K562 (cell line): ENCODE measurements around the gene CUX1. TPM values are rescaled to one million over a fixed set of nuclear protein-coding genes. Genes with fewer than 3 reads are reported as not detected.

Source experiments
- CEBPB ChIP-seq: fragments of 450-650 bp; IDR thresholded peaks from 2 replicates; pipeline ENCODE4 v1.6.1; 2016; ENCODE audit warnings: missing genetic modification characterization, missing compliant biosample characterization
- CEBPG ChIP-seq, 3 experiments: fragments of 200-800 bp in 1 of 3; sonication (Bioruptor generic) in 1 of 3; sonication (generic) in 1 of 3; formaldehyde crosslinking in 1 of 3; IDR thresholded peaks in 2 of 3; conservative IDR thresholded peaks in 1 of 3; 2 replicates each; pipeline versions ENCODE4 v1.6.1 to v1.8.0; 2016 to 2022; ENCODE audit warnings: missing compliant biosample characterization in 2 of 3, missing genetic modification characterization in 2 of 3, mild to moderate bottlenecking in 1 of 3, missing genetic modification reagents in 1 of 3
- CHD4 ChIP-seq: fragments of 200-600 bp; sonication (generic); IDR thresholded peaks from 3 replicates; pipeline ENCODE4 v1.6.1; 2012; ENCODE audit warnings: low read depth, mild to moderate bottlenecking, mixed read lengths, low read length, inconsistent platforms; ENCODE audit not compliant: insufficient read depth, insufficient replicate concordance, poor library complexity, severe bottlenecking
- CREB1 ChIP-seq, 2 experiments: sonication (generic) in 1 of 2; formaldehyde crosslinking in 1 of 2; IDR thresholded peaks; 2 replicates each; pipeline versions ENCODE4 v1.6.1 to v1.8.0; 2012 to 2022; ENCODE audit warnings: inconsistent platforms in 1 of 2, mild to moderate bottlenecking in 1 of 2, missing genetic modification reagents in 1 of 2, moderate library complexity in 1 of 2
- DIDO1 ChIP-seq: fragments of 450-650 bp; IDR thresholded peaks from 2 replicates; pipeline ENCODE4 v1.6.1; 2016; ENCODE audit warnings: low read depth, missing biosample characterization, missing genetic modification characterization
- FOSL1 ChIP-seq: fragments of 200-800 bp; sonication (Bioruptor generic); conservative IDR thresholded peaks from 2 replicates; pipeline ENCODE4 v1.6.1; 2016; ENCODE audit warnings: missing genetic modification characterization, missing compliant biosample characterization
- FOXA1 ChIP-seq: fragments of 450-650 bp; IDR thresholded peaks from 2 replicates; pipeline ENCODE4 v1.6.1; 2016; ENCODE audit warnings: mild to moderate bottlenecking, borderline replicate concordance
- GATA2 ChIP-seq: sonication (generic); formaldehyde crosslinking; IDR thresholded peaks from 2 replicates; pipeline ENCODE4 v1.4.0; 2020; ENCODE audit warnings: mild to moderate bottlenecking, missing genetic modification reagents
- HNRNPLL ChIP-seq: fragments of 200-400 bp; formaldehyde crosslinking; IDR thresholded peaks from 2 replicates; pipeline ENCODE4 v1.6.1; 2017; ENCODE audit warnings: low read length, low read depth, mild to moderate bottlenecking; ENCODE audit not compliant: poor library complexity, severe bottlenecking
- KDM1A ChIP-seq, 2 experiments: fragments of 450-650 bp; IDR thresholded peaks; 2 replicates each; pipeline ENCODE4 v1.6.1; 2016; ENCODE audit warnings: mild to moderate bottlenecking in 2 of 2
- KDM2B ChIP-seq: fragments of 250-450 bp; sonication (Bioruptor Pico); IDR thresholded peaks from 2 replicates; pipeline ENCODE4 v1.8.0; 2021; ENCODE audit warnings: mild to moderate bottlenecking, moderate library complexity
- MCM7 ChIP-seq, 2 experiments: fragments of 450-650 bp; IDR thresholded peaks; 2 replicates each; pipeline ENCODE4 v1.6.1; 2016 to 2018
- NR3C1 ChIP-seq: sonication (generic); formaldehyde crosslinking; IDR thresholded peaks from 2 replicates; pipeline ENCODE4 v1.8.1; 2022; ENCODE audit warnings: missing genetic modification reagents
- PTTG1 ChIP-seq: fragments of 450-650 bp; IDR thresholded peaks from 2 replicates; pipeline ENCODE4 v1.6.1; 2016; ENCODE audit warnings: low read depth, mild to moderate bottlenecking, missing genetic modification characterization, missing compliant biosample characterization
- RBM25 ChIP-seq: fragments of 200-400 bp; formaldehyde crosslinking; IDR thresholded peaks from 2 replicates; pipeline ENCODE4 v1.6.1; 2018; ENCODE audit warnings: low read length, low read depth, moderate library complexity; ENCODE audit not compliant: severe bottlenecking
- SMARCA5 ChIP-seq: fragments of 450-650 bp; IDR thresholded peaks from 2 replicates; pipeline ENCODE4 v1.6.1; 2016
- TAF1 ChIP-seq: IDR thresholded peaks from 2 replicates; pipeline ENCODE4 v1.6.1; 2011; ENCODE audit warnings: mild to moderate bottlenecking, low read length, moderate library complexity; ENCODE audit not compliant: insufficient read depth, control insufficient read depth, severe bottlenecking; ENCODE audit errors: extremely low read depth
- TAF15 ChIP-seq: fragments of 200-400 bp; formaldehyde crosslinking; IDR thresholded peaks from 2 replicates; pipeline ENCODE4 v1.6.1; 2017; ENCODE audit warnings: mild to moderate bottlenecking, low read depth, low read length, moderate library complexity
- TEAD2 ChIP-seq: fragments of 450-650 bp; IDR thresholded peaks from 2 replicates; pipeline ENCODE4 v1.6.1; 2016; ENCODE audit warnings: missing genetic modification characterization, control low read depth, missing compliant biosample characterization
- ZNF282 ChIP-seq: sonication (generic); formaldehyde crosslinking; IDR thresholded peaks from 2 replicates; pipeline ENCODE4 v1.8.1; 2023; ENCODE audit warnings: missing genetic modification reagents
- ZNF668 ChIP-seq: fragments of 250-450 bp; sonication (Bioruptor Pico); IDR thresholded peaks from 2 replicates; pipeline ENCODE4 v1.8.0; 2022; ENCODE audit warnings: mild to moderate bottlenecking, inconsistent platforms
- polyA plus RNA-seq, 8 experiments: library from polyadenylated mRNA; depleted of rRNA in 4 of 8; stranded (reverse) in 5 of 8; unstranded in 3 of 8; fragments of >200 nt; fragmentation: Nextera tagmentation in 2 of 8; fragmentation: Illumina TruSeq in 1 of 8; extraction: Ambion mirVana in 2 of 8; extraction: Trizol in 1 of 8; gene quantifications; 2 replicates each; pipeline versions ENCODE4 v1.2.1 to v1.2.3, GENCODE V29; 2011 to 2014; ENCODE audit warnings: inconsistent platforms in 1 of 8, missing spikeins in 1 of 8
- total RNA-seq, 7 experiments: library from RNA; depleted of rRNA in 6 of 7; stranded (reverse); fragments of >200 nt in 6 of 7; fragmentation: Illumina TruSeq in 2 of 7; extraction: Trizol in 2 of 7; gene quantifications; 2 replicates each; pipeline versions ENCODE4 v1.2.1 to v1.2.3, GENCODE V29; 2011 to 2021; ENCODE audit warnings: low replicate concordance in 1 of 7
- TF ChIP-seq, protein P1 (sequence below): sonication (generic); formaldehyde crosslinking; IDR thresholded peaks from 2 replicates; pipeline ENCODE4 v1.5.0; 2020; ENCODE audit warnings: missing genetic modification reagents
- TF ChIP-seq, protein P2 (sequence below): sonication (generic); formaldehyde crosslinking; IDR thresholded peaks from 2 replicates; pipeline ENCODE4 v1.8.0; 2023; ENCODE audit warnings: missing genetic modification reagents, mild to moderate bottlenecking, borderline replicate concordance

The CUX1 gene
- total and polyA plus RNA-seq, 9 of the 15 experiments (the other 6 are each of a cell fraction or from before 2014, with no cell fraction given), result 3.6 to 55.3 (median 25.2) TPM

DNA sequence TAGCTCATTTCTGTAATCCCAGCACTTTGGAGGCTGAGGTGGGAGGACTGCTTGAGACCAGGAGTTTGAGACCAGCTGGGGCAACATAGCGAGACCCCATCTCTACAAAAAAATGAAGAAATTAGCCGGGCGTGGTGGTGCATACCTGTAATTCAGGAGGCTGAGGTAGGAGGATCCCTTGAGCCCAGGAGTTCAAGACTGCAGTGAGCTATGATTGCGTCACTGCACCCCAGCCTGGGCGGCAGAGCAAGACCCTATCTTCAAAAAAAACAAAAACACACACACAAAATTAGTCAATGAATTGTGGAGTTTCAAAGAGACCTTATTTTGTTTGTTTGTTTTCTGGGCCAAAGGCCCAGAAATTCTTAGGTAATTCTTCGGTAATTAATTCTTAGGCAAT is 110.0 kb downstream of the CUX1 start (continued):
- TF ChIP-seq, protein P1, sequence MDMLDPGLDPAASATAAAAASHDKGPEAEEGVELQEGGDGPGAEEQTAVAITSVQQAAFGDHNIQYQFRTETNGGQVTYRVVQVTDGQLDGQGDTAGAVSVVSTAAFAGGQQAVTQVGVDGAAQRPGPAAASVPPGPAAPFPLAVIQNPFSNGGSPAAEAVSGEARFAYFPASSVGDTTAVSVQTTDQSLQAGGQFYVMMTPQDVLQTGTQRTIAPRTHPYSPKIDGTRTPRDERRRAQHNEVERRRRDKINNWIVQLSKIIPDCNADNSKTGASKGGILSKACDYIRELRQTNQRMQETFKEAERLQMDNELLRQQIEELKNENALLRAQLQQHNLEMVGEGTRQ (CRISPR knock-in tag), result no peak
- TF ChIP-seq RBM25, result peak; percentile 41
- no peak for TF ChIP-seq HNRNPLL
- no peak for TF ChIP-seq ZNF282 (CRISPR knock-in tag)
- TF ChIP-seq MCM7 (IDR thresholded peaks at IDR 0.05), result no peak
- no peak for TF ChIP-seq NR3C1 (CRISPR knock-in tag)
- peak; percentile 33; the same call in 1 of the 2 replicates for TF ChIP-seq CEBPG (CRISPR knock-in tag; IDR thresholded peaks at IDR 0.05)
- peak; percentile 43 to 65 for TF ChIP-seq CEBPG (tag; conservative IDR thresholded peaks at IDR 0.05 in 1 of 2, IDR thresholded peaks at IDR 0.05 in 1 of 2)
- no peak for TF ChIP-seq TAF1
- no peak for TF ChIP-seq PTTG1
- TF ChIP-seq FOXA1, result no peak
- TF ChIP-seq SMARCA5, result no peak
- TF ChIP-seq, protein P2, sequence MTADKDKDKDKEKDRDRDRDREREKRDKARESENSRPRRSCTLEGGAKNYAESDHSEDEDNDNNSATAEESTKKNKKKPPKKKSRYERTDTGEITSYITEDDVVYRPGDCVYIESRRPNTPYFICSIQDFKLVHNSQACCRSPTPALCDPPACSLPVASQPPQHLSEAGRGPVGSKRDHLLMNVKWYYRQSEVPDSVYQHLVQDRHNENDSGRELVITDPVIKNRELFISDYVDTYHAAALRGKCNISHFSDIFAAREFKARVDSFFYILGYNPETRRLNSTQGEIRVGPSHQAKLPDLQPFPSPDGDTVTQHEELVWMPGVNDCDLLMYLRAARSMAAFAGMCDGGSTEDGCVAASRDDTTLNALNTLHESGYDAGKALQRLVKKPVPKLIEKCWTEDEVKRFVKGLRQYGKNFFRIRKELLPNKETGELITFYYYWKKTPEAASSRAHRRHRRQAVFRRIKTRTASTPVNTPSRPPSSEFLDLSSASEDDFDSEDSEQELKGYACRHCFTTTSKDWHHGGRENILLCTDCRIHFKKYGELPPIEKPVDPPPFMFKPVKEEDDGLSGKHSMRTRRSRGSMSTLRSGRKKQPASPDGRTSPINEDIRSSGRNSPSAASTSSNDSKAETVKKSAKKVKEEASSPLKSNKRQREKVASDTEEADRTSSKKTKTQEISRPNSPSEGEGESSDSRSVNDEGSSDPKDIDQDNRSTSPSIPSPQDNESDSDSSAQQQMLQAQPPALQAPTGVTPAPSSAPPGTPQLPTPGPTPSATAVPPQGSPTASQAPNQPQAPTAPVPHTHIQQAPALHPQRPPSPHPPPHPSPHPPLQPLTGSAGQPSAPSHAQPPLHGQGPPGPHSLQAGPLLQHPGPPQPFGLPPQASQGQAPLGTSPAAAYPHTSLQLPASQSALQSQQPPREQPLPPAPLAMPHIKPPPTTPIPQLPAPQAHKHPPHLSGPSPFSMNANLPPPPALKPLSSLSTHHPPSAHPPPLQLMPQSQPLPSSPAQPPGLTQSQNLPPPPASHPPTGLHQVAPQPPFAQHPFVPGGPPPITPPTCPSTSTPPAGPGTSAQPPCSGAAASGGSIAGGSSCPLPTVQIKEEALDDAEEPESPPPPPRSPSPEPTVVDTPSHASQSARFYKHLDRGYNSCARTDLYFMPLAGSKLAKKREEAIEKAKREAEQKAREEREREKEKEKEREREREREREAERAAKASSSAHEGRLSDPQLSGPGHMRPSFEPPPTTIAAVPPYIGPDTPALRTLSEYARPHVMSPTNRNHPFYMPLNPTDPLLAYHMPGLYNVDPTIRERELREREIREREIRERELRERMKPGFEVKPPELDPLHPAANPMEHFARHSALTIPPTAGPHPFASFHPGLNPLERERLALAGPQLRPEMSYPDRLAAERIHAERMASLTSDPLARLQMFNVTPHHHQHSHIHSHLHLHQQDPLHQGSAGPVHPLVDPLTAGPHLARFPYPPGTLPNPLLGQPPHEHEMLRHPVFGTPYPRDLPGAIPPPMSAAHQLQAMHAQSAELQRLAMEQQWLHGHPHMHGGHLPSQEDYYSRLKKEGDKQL (CRISPR knock-in tag), result no peak
- TF ChIP-seq GATA2 (CRISPR knock-in tag), result no peak
- no peak for TF ChIP-seq TAF15
- no peak for TF ChIP-seq KDM2B (CRISPR knock-in tag)
- peak in 1 of 2 experiments; percentile 24; a peak in 1 of 4 replicates for TF ChIP-seq KDM1A (IDR thresholded peaks at IDR 0.05)
- no peak for TF ChIP-seq TEAD2 (tag)
- TF ChIP-seq ZNF668 (CRISPR knock-in tag), result no peak
- no peak for TF ChIP-seq DIDO1 (tag)
- peak; percentile 87 for TF ChIP-seq CEBPB (tag)
- TF ChIP-seq FOSL1 (tag), result no peak
- TF ChIP-seq CHD4, result no peak
- TF ChIP-seq CREB1 (IDR thresholded peaks at IDR 0.05), result no peak
- no peak for TF ChIP-seq CREB1 (CRISPR knock-in tag; IDR thresholded peaks at IDR 0.05)
- TF ChIP-seq, all 486 proteins: peak for 6
